OCI-LY7 (cell line): ENCODE measurements around the gene SLIT3.

Experiments used
- CTCF ChIP-seq: fragments of 200-600 bp; sonication (generic); conservative IDR thresholded peaks from 2 replicates; pipeline ENCODE4 v1.5.1; 2014; ENCODE audit warnings: mild to moderate bottlenecking, antibody characterized with exemption, low read length, moderate library complexity, mixed read lengths
- EZH2phosphoT487 ChIP-seq: fragments of 200-600 bp; sonication (generic); IDR thresholded peaks from 2 replicates; pipeline ENCODE4 v1.6.1; 2018; ENCODE audit warnings: low read depth, borderline replicate concordance, mild to moderate bottlenecking, mixed run types, antibody characterized with exemption, low read length, moderate library complexity, mixed read lengths

- TF ChIP-seq CTCF (no peak), EZH2phosphoT487 (no peak)
Measured at GRCh38 chr5:169219351-169219750, 81.6 kb downstream of the SLIT3 start.
